Activated naive CD8-positive, alpha-beta T cell treated with anti-CD3 and anti-CD28 coated beads, Interleukin-2, amount 50 U/mL, for 16 hours (primary cell): ENCODE measurements around the gene GPR25.
"Not testable (repeated sequence)": the region's sequence is repeated elsewhere in the genome, so short reads cannot be mapped to it uniquely, and the experiment has no call there.

Source experiments
- DNase-seq: peaks from one replicate; pipeline ENCODE4 v3.0.0-alpha.2; 2020; ENCODE audit warnings: low read depth, low spot score

The GPR25 gene

GRCh38 chr1:200911936-200912335 is 39.2 kb downstream of the GPR25 start:
- not testable (repeated sequence) for DNase-seq

- no peak for DNase-seq
Observed at GRCh38 chr1:200912737-200913407, 40.1 kb downstream of the GPR25 start.

- DNase-seq = no peak
Observed at GRCh38 chr1:200916152-200916551, 43.4 kb downstream of the GPR25 start.

- no peak for DNase-seq
Observed at GRCh38 chr1:200916681-200917080, 43.9 kb downstream of the GPR25 start.

GRCh38 chr1:200917291-200917817 is 44.6 kb downstream of the GPR25 start:
- DNase-seq = no peak

- no peak for DNase-seq
Observed at GRCh38 chr1:200918006-200918405, 45.2 kb downstream of the GPR25 start.

- DNase-seq = no peak
Observed at GRCh38 chr1:200919386-200919785, 46.6 kb downstream of the GPR25 start.

GRCh38 chr1:200921571-200922110 is 48.9 kb downstream of the GPR25 start:
- DNase-seq = no peak

- DNase-seq = no peak
Observed at GRCh38 chr1:200922406-200922805, 49.6 kb downstream of the GPR25 start.

GRCh38 chr1:200923601-200924000 is 50.8 kb downstream of the GPR25 start:
- DNase-seq = no peak
